GM10248 (cell line): ENCODE measurements around the gene GLS.

Experiments used
- CTCF ChIA-PET: fragments of 300-600 bp; sonication (Branson Sonifier 250); formaldehyde crosslinking; extraction: SDS; loops from one replicate; lab custom pipeline; 2021; ENCODE audit warnings: antibody characterized with exemption; lab: Yijun Ruan, JAX
- POLR2A ChIA-PET: fragments of 350-650 bp; sonication (Branson Sonifier 250); formaldehyde crosslinking; extraction: SDS; loops from one replicate; lab custom pipeline; 2020; ENCODE audit warnings: antibody characterized with exemption; lab: Yijun Ruan, JAX
- DNase-seq: peaks from one replicate; pipeline ENCODE4 v3.0.0; 2012; ENCODE audit errors: extremely low spot score
- CTCF ChIP-seq: IDR thresholded peaks from 2 replicates; pipeline ENCODE4 v1.5.1; 2012; ENCODE audit warnings: mild to moderate bottlenecking, low read depth; ENCODE audit errors: extremely low read depth, missing control alignments, control extremely low read depth

GLS gene

DNA sequence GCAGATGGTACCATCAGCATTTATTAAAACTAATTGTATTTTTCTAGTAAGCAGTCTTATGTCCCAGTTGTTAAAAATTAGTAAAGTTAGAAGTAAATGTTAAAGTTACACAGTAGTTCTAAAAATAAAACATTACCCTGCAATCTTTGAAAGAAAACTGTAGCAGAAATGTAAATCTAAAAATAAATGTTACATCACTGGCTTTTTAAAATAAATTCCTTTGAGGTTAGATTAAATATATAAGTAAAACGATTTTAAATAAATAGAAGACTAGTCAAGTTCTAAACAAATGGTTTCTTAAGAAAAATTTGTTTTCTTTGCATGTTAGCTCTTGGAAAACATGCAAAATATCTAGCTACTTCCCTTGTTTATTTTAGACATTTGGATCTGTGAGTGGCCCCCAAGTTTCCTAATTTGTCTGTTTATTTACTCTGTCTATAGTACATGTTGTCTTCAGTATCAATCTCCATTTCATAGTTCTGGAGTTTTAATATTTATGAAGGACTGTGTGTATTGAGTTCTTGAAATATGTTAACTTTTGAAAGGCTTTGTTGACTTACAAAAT, 58.2 kb downstream of the GLS start:
- ChIA-PET POLR2A (no interaction called here), CTCF (interaction anchor here (2.5 kb wide), 1 partner anchor 9 kb away, joined by 10 read pairs; no protein-coding TSS in a partner anchor)
- DNase-seq, result no peak
- no peak for TF ChIP-seq CTCF

DNA sequence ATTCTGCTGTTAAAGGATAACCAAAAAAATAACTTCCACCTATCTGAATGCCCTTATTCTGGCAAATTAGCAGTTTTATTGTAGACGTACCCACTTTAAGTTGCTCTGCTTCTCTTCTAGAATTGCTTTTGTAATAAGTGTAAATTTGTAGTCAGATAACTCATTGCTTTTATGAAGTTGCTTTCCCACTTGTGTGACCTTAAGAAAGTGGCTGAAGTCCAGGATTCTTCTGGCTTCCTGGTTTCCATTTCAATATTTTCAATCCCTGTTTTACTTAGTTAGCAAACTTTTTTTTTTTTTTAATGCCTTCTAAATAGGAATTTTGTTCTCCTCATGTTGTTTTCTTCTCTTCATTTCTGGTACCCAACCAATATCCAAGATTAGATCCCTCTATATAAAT, 59.8 kb downstream of the GLS start:
- no peak for TF ChIP-seq CTCF
- POLR2A ChIA-PET, result no interaction called here
- CTCF ChIA-PET, result interaction anchor here (1.5 kb wide), 1 partner anchor 10 kb away, joined by 4 read pairs; no protein-coding TSS in a partner anchor
- no peak for DNase-seq

DNA sequence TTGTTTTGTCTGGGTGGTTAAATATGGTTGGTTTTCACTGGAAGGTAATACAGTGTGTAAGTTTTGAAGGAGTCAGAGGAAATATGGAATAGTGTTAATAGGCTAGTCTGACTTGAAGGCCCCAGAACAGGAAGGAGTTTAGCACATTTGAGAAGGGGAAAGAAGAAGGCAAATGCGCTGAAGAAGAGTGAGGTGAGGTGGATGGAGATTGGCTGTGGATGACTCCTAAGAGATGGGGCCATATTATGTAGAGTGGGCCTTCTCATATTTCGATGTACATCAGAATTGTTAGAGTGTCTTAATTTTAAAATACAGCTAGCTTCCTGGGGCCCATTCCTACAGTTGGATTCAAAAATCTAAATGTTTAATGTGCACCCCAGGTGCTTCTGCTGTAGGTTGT, 61.0 kb downstream of the GLS start:
- DNase-seq, result no peak
- TF ChIP-seq CTCF, result no peak
- ChIA-PET POLR2A (no interaction called here), CTCF (no interaction called here)

GRCh38 chr2:190942697-190943096, 62.1 kb downstream of the GLS start:
- TF ChIP-seq CTCF, result no peak
- CTCF ChIA-PET, result interaction anchor here (0.7 kb wide), 1 partner anchor 24 kb away, joined by 3 read pairs; no protein-coding TSS in a partner anchor
- POLR2A ChIA-PET, result no interaction called here
- DNase-seq, result no peak

DNA sequence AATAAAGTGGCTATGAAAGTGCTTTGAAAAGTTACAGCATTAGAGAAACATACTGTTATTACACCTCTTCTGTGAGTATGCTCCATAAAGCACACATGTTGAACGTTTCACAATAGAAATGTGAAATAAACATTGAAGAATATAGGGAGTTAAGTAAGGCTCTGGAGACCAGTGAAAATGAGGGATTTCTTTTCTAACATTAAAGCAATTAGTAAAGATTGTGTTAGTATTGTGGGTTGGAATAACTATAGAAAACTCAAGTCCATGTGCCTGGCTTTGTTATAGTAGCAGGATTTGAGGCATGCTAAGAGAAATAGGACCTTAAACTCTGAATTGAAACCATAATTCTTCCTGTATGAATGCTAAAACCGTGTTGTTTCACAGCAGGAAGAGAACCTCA, 63.1 kb downstream of the GLS start:
- no peak for TF ChIP-seq CTCF
- ChIA-PET POLR2A (no interaction called here), CTCF (no interaction called here)
- no peak for DNase-seq

- POLR2A ChIA-PET, result no interaction called here
- CTCF ChIA-PET, result interaction anchor here (0.9 to 3.7 kb wide), 19 partner anchors 9 to 554 kb away, joined by 3 to 14 read pairs (median 5); partner anchors contain the start of gene GLS
- DNase-seq, result no peak
- TF ChIP-seq CTCF, result no peak
These were observed 66.5 kb downstream of the GLS start for GRCh38 chr2:190947141-190947540.
